ENCODE measurements around the gene LONRF2.
"Not testable (repeated sequence)": the region's sequence is repeated elsewhere in the genome, so short reads cannot be mapped to it uniquely, and the experiment has no call there.

LONRF2 gene

GRCh38 chr2:100321866-100322820 is at the start of gene LONRF2:
Gene LONRF2 (minus strand): TSS chr2:100322501. CDS start chr2:100322093, 408 bp downstream.
- no peak for TF ChIP-seq CTCF (conservative IDR thresholded peaks at IDR 0.05; ENCODE audit: low read depth, low read length)
- no peak for DNase-seq (ENCODE audit: low read depth)
- peak within 1 kb of the TSS; percentile 37 for H3K4me3 ChIP-seq (ENCODE audit: low read length)

- no peak for DNase-seq (ENCODE audit: low read depth)
- no peak overlapping the region for H3K4me3 ChIP-seq (ENCODE audit: low read length)
- TF ChIP-seq CTCF (conservative IDR thresholded peaks at IDR 0.05; ENCODE audit: low read depth, low read length): no peak
Measured at GRCh38 chr2:100367163-100367562, 44.9 kb upstream of the LONRF2 start.

- no peak for TF ChIP-seq CTCF (conservative IDR thresholded peaks at IDR 0.05; ENCODE audit: low read depth, low read length)
- peak; percentile 88 for DNase-seq (ENCODE audit: low read depth)
- no peak overlapping the region for H3K4me3 ChIP-seq (ENCODE audit: low read length)
Measured at GRCh38 chr2:100365434-100365833, 43.1 kb upstream of the LONRF2 start.

- not testable (repeated sequence) for H3K4me3 ChIP-seq (ENCODE audit: low read length); DNase-seq (ENCODE audit: low read depth)
Measured at GRCh38 chr2:100362269-100362668, 40.0 kb upstream of the LONRF2 start.

GRCh38 chr2:100359576-100359975 is 37.3 kb upstream of the LONRF2 start:
- no peak for DNase-seq (ENCODE audit: low read depth)
- no peak for TF ChIP-seq CTCF (conservative IDR thresholded peaks at IDR 0.05; ENCODE audit: low read depth, low read length)
- no peak overlapping the region for H3K4me3 ChIP-seq (ENCODE audit: low read length)

- no peak overlapping the region for H3K4me3 ChIP-seq (ENCODE audit: low read length)
- TF ChIP-seq CTCF (conservative IDR thresholded peaks at IDR 0.05; ENCODE audit: low read depth, low read length): no peak
- no peak for DNase-seq (ENCODE audit: low read depth)
Measured at GRCh38 chr2:100358554-100358953, 36.3 kb upstream of the LONRF2 start.

- no peak for TF ChIP-seq CTCF (conservative IDR thresholded peaks at IDR 0.05; ENCODE audit: low read depth, low read length)
- no peak for DNase-seq (ENCODE audit: low read depth)
- no peak overlapping the region for H3K4me3 ChIP-seq (ENCODE audit: low read length)
Measured at GRCh38 chr2:100352521-100352920, 30.2 kb upstream of the LONRF2 start.
